GM12878 (cell line): ENCODE results near the gene BEGAIN. TPM values are rescaled to one million over a fixed set of nuclear protein-coding genes. Genes with fewer than 3 reads are reported as not detected.

Experiments used
- ATAC-seq: fragments of 200-7000 bp; cut with Tn5 transposase; 3 replicates; pipeline ENCODE4 v1.9.1; 2020; ENCODE audit warnings: mild to moderate bottlenecking, moderate library complexity
- BruUV-seq: library from RNA; stranded (reverse); fragments of 400-500 nt; replicated peaks from 2 replicates; lab custom pipeline; 2021; lab: Mats Ljungman, UMichigan
- CTCF ChIA-PET: fragments of 300-600 bp; sonication (Branson Sonifier 250); formaldehyde crosslinking; extraction: SDS; loops from one replicate; lab custom pipeline; 2021; ENCODE audit warnings: inconsistent platforms; lab: Yijun Ruan, JAX
- POLR2A ChIA-PET: fragments of 350-600 bp; formaldehyde crosslinking; extraction: SDS; loops from one replicate; lab custom pipeline; 2021; ENCODE audit warnings: inconsistent platforms; lab: Charles Lee
- RAD21 ChIA-PET: fragments of 300-600 bp; sonication (Branson Sonifier 250); formaldehyde crosslinking; loops from one replicate; lab custom pipeline; 2023; ENCODE audit warnings: antibody characterized with exemption; ENCODE audit not compliant: unreplicated experiment; lab: Charles Lee
- SMC1A ChIA-PET: fragments of 300-600 bp; sonication (Branson Sonifier 250); formaldehyde crosslinking; loops from one replicate; lab custom pipeline; 2023; ENCODE audit not compliant: unreplicated experiment, uncharacterized antibody; lab: Charles Lee
- DNase-seq: peaks from one replicate; pipeline ENCODE4 v3.0.0-alpha.2; 2011; ENCODE audit warnings: low read depth, low spot score
- FAIRE-seq: peaks from 3 replicates; lab custom pipeline; 2011; peaks lifted over from hg19 to GRCh38; lab: Jason Lieb, UNC
- H2AFZ ChIP-seq: 2 replicates; pipeline ENCODE4 v1.6.0; 2011; ENCODE audit warnings: low read depth, low read length, control low read depth; ENCODE audit not compliant: control insufficient read depth
- H3K27ac ChIP-seq: 2 replicates; pipeline ENCODE4 v1.5.1; 2011; ENCODE audit warnings: control low read depth; ENCODE audit not compliant: control insufficient read depth, insufficient read depth
- H3K27me3 ChIP-seq, 2 experiments: replicated peaks in 1 of 2; 2 replicates each; pipeline versions ENCODE4 v1.6.0 to v1.6.1; 2011; ENCODE audit warnings: low read length in 1 of 2; ENCODE audit not compliant: control insufficient read depth in 2 of 2, insufficient read depth in 2 of 2
- H3K36me3 ChIP-seq, 2 experiments: 2 replicates each; pipeline ENCODE4 v1.5.1; 2011; ENCODE audit warnings: low read length in 1 of 2; ENCODE audit not compliant: control insufficient read depth in 2 of 2, insufficient read depth in 2 of 2
- H3K4me1 ChIP-seq: 2 replicates; pipeline ENCODE4 v1.6.1; 2011; ENCODE audit warnings: mild to moderate bottlenecking, low read length, moderate library complexity, mixed read lengths; ENCODE audit not compliant: control insufficient read depth, insufficient read depth
- H3K4me2 ChIP-seq: 2 replicates; pipeline ENCODE4 v1.6.0; 2011; ENCODE audit warnings: control low read depth; ENCODE audit not compliant: control insufficient read depth, insufficient read depth
- H3K4me3 ChIP-seq: fragments of 200-600 bp; sonication (generic); 2 replicates; pipeline ENCODE4 v1.5.1; 2016
- H3K79me2 ChIP-seq: 2 replicates; pipeline ENCODE4 v1.6.0; 2011; ENCODE audit warnings: low read length; ENCODE audit not compliant: control insufficient read depth, insufficient read depth
- H3K9ac ChIP-seq: 2 replicates; pipeline ENCODE4 v1.8.0; 2011; ENCODE audit warnings: low read length, control low read depth, mixed read lengths; ENCODE audit not compliant: control insufficient read depth, insufficient read depth
- H3K9me3 ChIP-seq: replicated peaks from 3 replicates; pipeline ENCODE4 v1.5.1; 2011; ENCODE audit warnings: mild to moderate bottlenecking, low read length; ENCODE audit not compliant: control insufficient read depth, insufficient read depth
- H4K20me1 ChIP-seq: 2 replicates; pipeline ENCODE4 v1.6.0; 2011; ENCODE audit not compliant: control insufficient read depth, insufficient read depth
- BCL3 ChIP-seq: IDR thresholded peaks from 2 replicates; pipeline ENCODE4 v1.6.1; 2011; ENCODE audit warnings: borderline replicate concordance, low read depth, mild to moderate bottlenecking, moderate library complexity, low read length; ENCODE audit not compliant: insufficient read depth, poor library complexity, severe bottlenecking
- CBFB ChIP-seq: IDR thresholded peaks from 2 replicates; pipeline ENCODE4 v1.6.1; 2016; ENCODE audit warnings: antibody characterized with exemption, low read depth
- CHD4 ChIP-seq: fragments of 200-600 bp; sonication (generic); IDR thresholded peaks from 2 replicates; pipeline ENCODE4 v1.6.1; 2016; ENCODE audit warnings: mild to moderate bottlenecking
- CREM ChIP-seq: IDR thresholded peaks from 2 replicates; pipeline ENCODE4 v1.6.1; 2014; ENCODE audit warnings: antibody characterized with exemption, low read depth
- CUX1 ChIP-seq: IDR thresholded peaks from 2 replicates; pipeline ENCODE4 v1.6.1; 2012; ENCODE audit warnings: improper control_type of control experiment, low read depth, low read length; ENCODE audit not compliant: insufficient replicate concordance
- ESRRA ChIP-seq: IDR thresholded peaks from 2 replicates; pipeline ENCODE4 v1.6.1; 2012; ENCODE audit warnings: mild to moderate bottlenecking, low read length, improper control_type of control experiment
- HDAC6 ChIP-seq: fragments of 200-600 bp; sonication (generic); IDR thresholded peaks from one replicate; pipeline ENCODE4 v1.8.0; 2017; ENCODE audit warnings: antibody characterized with exemption; ENCODE audit not compliant: unreplicated experiment
- IKZF1 ChIP-seq: fragments of 450-650 bp; conservative IDR thresholded peaks from 2 replicates; pipeline ENCODE4 v1.6.1; 2017; ENCODE audit warnings: antibody characterized with exemption, mild to moderate bottlenecking
- MLLT1 ChIP-seq: fragments of 450-650 bp; IDR thresholded peaks from 2 replicates; pipeline ENCODE4 v1.6.1; 2016; ENCODE audit warnings: mild to moderate bottlenecking
- MTA2 ChIP-seq: fragments of 450-650 bp; IDR thresholded peaks from 2 replicates; pipeline ENCODE4 v1.6.1; 2016; ENCODE audit warnings: low read depth, mild to moderate bottlenecking, moderate library complexity
- MYB ChIP-seq: fragments of 150-350 bp; IDR thresholded peaks from 2 replicates; pipeline ENCODE4 v1.6.1; 2014; ENCODE audit warnings: mild to moderate bottlenecking, low read depth, low read length, borderline replicate concordance
- NFYB ChIP-seq: IDR thresholded peaks from 2 replicates; pipeline ENCODE4 v1.6.1; 2011; ENCODE audit warnings: low read depth, mild to moderate bottlenecking, low read length, improper control_type of control experiment, moderate library complexity; ENCODE audit not compliant: insufficient read depth
- NRF1 ChIP-seq: conservative IDR thresholded peaks from 2 replicates; pipeline ENCODE4 v1.6.1; 2011; ENCODE audit warnings: mild to moderate bottlenecking, low read depth, low read length, improper control_type of control experiment
- RB1 ChIP-seq: fragments of 450-650 bp; formaldehyde crosslinking; IDR thresholded peaks from 2 replicates; pipeline ENCODE4 v1.6.1; 2017; ENCODE audit warnings: mild to moderate bottlenecking, borderline replicate concordance
- RELA ChIP-seq: fragments of 450-650 bp; IDR thresholded peaks from 2 replicates; pipeline ENCODE4 v1.8.0; 2014; ENCODE audit warnings: borderline replicate concordance; ENCODE audit not compliant: partially characterized antibody
- SPI1 ChIP-seq: IDR thresholded peaks from 2 replicates; pipeline ENCODE4 v1.6.1; 2011; ENCODE audit warnings: low read depth, mild to moderate bottlenecking, low read length, moderate library complexity, borderline replicate concordance; ENCODE audit not compliant: insufficient read depth
- SUPT20H ChIP-seq: IDR thresholded peaks from 2 replicates; pipeline ENCODE4 v1.6.1; 2011; ENCODE audit warnings: low read depth, mild to moderate bottlenecking, low read length, moderate library complexity, borderline replicate concordance; ENCODE audit not compliant: control insufficient read depth
- TARDBP ChIP-seq: IDR thresholded peaks from 2 replicates; pipeline ENCODE4 v1.6.1; 2016; ENCODE audit warnings: borderline replicate concordance
- ZNF217 ChIP-seq: fragments of 450-650 bp; IDR thresholded peaks from 2 replicates; pipeline ENCODE4 v1.6.1; 2017; ENCODE audit warnings: antibody characterized with exemption, mild to moderate bottlenecking
- WGBS: methylation state at CpG from one replicate; pipeline ENCODE4 v1.1.6; 2016; ENCODE audit warnings: low lambda C conversion rate; ENCODE audit not compliant: insufficient replicate concordance, insufficient coverage; ENCODE audit errors: missing lambda C conversion rate; 5-methylcytosine and 5-hydroxymethylcytosine counted together
- in situ Hi-C: fragments of 300-500 bp; cut with MboI; formaldehyde crosslinking; loops from 9 replicates; pipeline ENCODE4 v1.14.3; 2018; ENCODE audit warnings: mixed read lengths
- intact Hi-C: fragments of 100-400 bp; cut with micrococcal nuclease; formaldehyde crosslinking; loops from one replicate; pipeline ENCODE4 v1.14.2; 2022; ENCODE audit not compliant: unreplicated experiment
- polyA plus RNA-seq, 11 experiments: library from polyadenylated mRNA; depleted of rRNA in 4 of 11; unstranded in 6 of 11; stranded (reverse) in 5 of 11; fragments of >200 nt; fragmentation: Nextera tagmentation in 4 of 11; fragmentation: Illumina TruSeq in 1 of 11; extraction: Ambion mirVana in 4 of 11; extraction: Trizol in 1 of 11; gene quantifications; 1 replicate in 1 of 11; 2 replicates in 10 of 11; pipeline versions ENCODE4 v1.2.1 to v1.2.3, GENCODE V29; 2011 to 2016; ENCODE audit warnings: inconsistent platforms in 2 of 11, missing spikeins in 2 of 11, low read depth in 1 of 11
- total RNA-seq, 4 experiments: library from RNA; depleted of rRNA in 3 of 4; stranded (reverse); fragments of >200 nt in 3 of 4; fragmentation: Illumina TruSeq in 1 of 4; extraction: Trizol in 1 of 4; gene quantifications; 2 replicates each; pipeline versions ENCODE4 v1.2.1 to v1.2.3, GENCODE V29; 2013 to 2021

BEGAIN gene
- total and polyA plus RNA-seq, 10 of the 15 experiments (the other 5 are each of a cell fraction or from before 2014, with no cell fraction given): 0.01 to 0.31 (median 0.06) TPM; not detected in 5

- no peak for FAIRE-seq
- POLR2A ChIA-PET: no interaction called here
- in situ Hi-C loops: no loop called here
Observed at GRCh38 chr14:100561005-100561404, 26.2 kb downstream of the BEGAIN start.

More at GRCh38 chr14:100561005-100561404, 26.2 kb downstream of the BEGAIN start:
- SMC1A ChIA-PET: no interaction called here
- RAD21 ChIA-PET: no interaction called here
- Histone ChIP-seq H4K20me1 (no peaks in the 10 kb centered on the region; the same call in 1 of the 2 replicates), H3K4me1 (no peaks in the 10 kb centered on the region), H3K79me2 (no peaks in the 10 kb centered on the region), H3K36me3 (no peaks in the 10 kb centered on the region), H3K27ac (no peak overlapping the region), H3K9ac (no peak overlapping the region), H3K27me3 (no peaks in the 10 kb centered on the region)
- no TSS peak for BruUV-seq
- CTCF ChIA-PET: no interaction called here
- 32% methylated on average over 14 of the region's 15 CpGs for WGBS
- TF ChIP-seq SUPT20H: no peak
- no peak for TF ChIP-seq TARDBP
- no peak for TF ChIP-seq ESRRA
- no peak for TF ChIP-seq HDAC6
- no peak for TF ChIP-seq CHD4
- TF ChIP-seq NRF1: no peak
- no peak for TF ChIP-seq CBFB
- no peak for TF ChIP-seq NFYB
- TF ChIP-seq CREM: no peak
- no peak for TF ChIP-seq CUX1
- TF ChIP-seq MLLT1: no peak
- no peak for TF ChIP-seq BCL3
- TF ChIP-seq RELA: no peak
- no peak for TF ChIP-seq IKZF1
- no peak for TF ChIP-seq MYB
- no peak for TF ChIP-seq RB1
- TF ChIP-seq MTA2: no peak
- no peak for TF ChIP-seq SPI1
- TF ChIP-seq ZNF217: no peak
- TF ChIP-seq, all 136 proteins: peak for 0
- no peak for ATAC-seq
- H3K4me2 ChIP-seq: no peak overlapping the region
- intact Hi-C loops: no loop called here
- no peak overlapping the region for H3K4me3 ChIP-seq
- H2AFZ ChIP-seq: no peak overlapping the region
- DNase-seq: no peak
- H3K9me3 ChIP-seq: no peaks in the 10 kb centered on the region
